A549 (cell line): ENCODE results near the gene SGCD. TPM values are rescaled to one million over a fixed set of nuclear protein-coding genes. Genes with fewer than 3 reads are reported as not detected.

ENCODE experiments used
- ATAC-seq, 2 experiments: fragments of 200-7000 bp in 1 of 2; fragments of >200 bp in 1 of 2; cut with Nextera tagmentation in 1 of 2; cut with Tn5 transposase in 1 of 2; 3 replicates each; pipeline versions ENCODE4 v1.8.0 to v1.9.1; 2018 to 2020; ENCODE audit warnings: mild to moderate bottlenecking in 1 of 2, moderate library complexity in 1 of 2
- CTCF ChIA-PET: fragments of 300-600 bp; sonication (Branson Sonifier 250); formaldehyde crosslinking; extraction: SDS; loops from one replicate; lab custom pipeline; 2021; ENCODE audit warnings: antibody characterized with exemption, inconsistent platforms; lab: Yijun Ruan, JAX
- POLR2A ChIA-PET: fragments of 350-600 bp; formaldehyde crosslinking; extraction: SDS; loops from one replicate; lab custom pipeline; 2021; ENCODE audit warnings: antibody characterized with exemption, inconsistent platforms; lab: Yijun Ruan, JAX
- DNase-seq, 2 experiments: peaks; one replicate each; pipeline versions ENCODE4 v3.0.0 to v3.0.0-alpha.2; 2011 to 2016; ENCODE audit warnings: low read depth in 1 of 2, low spot score in 1 of 2
- FAIRE-seq: peaks from 2 replicates; lab custom pipeline; 2011; peaks lifted over from hg19 to GRCh38; lab: Jason Lieb, UNC
- H3K27ac ChIP-seq, 2 experiments: fragments of >200 bp; sonication (Bioruptor Twin); formaldehyde crosslinking; 3 replicates each; pipeline ENCODE4 v1.5.1; 2016 to 2017
- H3K4me1 ChIP-seq: fragments of >200 bp; sonication (Bioruptor Twin); formaldehyde crosslinking; 3 replicates; pipeline ENCODE4 v1.6.1; 2016
- H3K4me2 ChIP-seq: fragments of >200 bp; sonication (Bioruptor Twin); formaldehyde crosslinking; 3 replicates; pipeline ENCODE4 v1.6.1; 2016
- H3K4me3 ChIP-seq: fragments of >200 bp; sonication (Bioruptor Twin); formaldehyde crosslinking; 3 replicates; pipeline ENCODE4 v1.5.1; 2016
- H3K9me3 ChIP-seq: fragments of >200 bp; sonication (Bioruptor Twin); formaldehyde crosslinking; 3 replicates; pipeline ENCODE4 v1.6.1; 2016
- BHLHE40 ChIP-seq: IDR thresholded peaks from 2 replicates; pipeline ENCODE4 v1.6.1; 2012; ENCODE audit warnings: low read depth, low read length, inconsistent platforms
- CBX2 ChIP-seq: fragments of 200-600 bp; sonication (generic); IDR thresholded peaks from 2 replicates; pipeline ENCODE4 v1.6.1; 2016; ENCODE audit warnings: low read depth, mild to moderate bottlenecking, borderline replicate concordance
- EHF ChIP-seq: fragments of 250-450 bp; sonication (Bioruptor Pico); IDR thresholded peaks from 2 replicates; pipeline ENCODE4 v1.5.0; 2020; ENCODE audit warnings: mild to moderate bottlenecking
- EHMT2 ChIP-seq: fragments of 200-600 bp; sonication (generic); IDR thresholded peaks from 2 replicates; pipeline ENCODE4 v1.6.1; 2016; ENCODE audit warnings: antibody characterized with exemption, low read depth, mild to moderate bottlenecking, moderate library complexity
- FOSB ChIP-seq: fragments of 250-450 bp; sonication (Bioruptor Pico); IDR thresholded peaks from 2 replicates; pipeline ENCODE4 v1.5.0; 2020; ENCODE audit warnings: mild to moderate bottlenecking, moderate library complexity
- GATA3 ChIP-seq: IDR thresholded peaks from 2 replicates; pipeline ENCODE4 v1.6.1; 2012; ENCODE audit warnings: borderline replicate concordance
- HDAC2 ChIP-seq: fragments of 200-600 bp; sonication (generic); IDR thresholded peaks from 2 replicates; pipeline ENCODE4 v1.6.1; 2016
- HOXA7 ChIP-seq: fragments of 250-450 bp; sonication (Bioruptor Pico); IDR thresholded peaks from 2 replicates; pipeline ENCODE4 v1.5.0; 2020; ENCODE audit warnings: mild to moderate bottlenecking, moderate library complexity
- HOXB13 ChIP-seq: fragments of 250-450 bp; sonication (Bioruptor Pico); IDR thresholded peaks from 2 replicates; pipeline ENCODE4 v1.5.0; 2020; ENCODE audit warnings: low read depth, mild to moderate bottlenecking, moderate library complexity
- HOXB5 ChIP-seq: fragments of 250-450 bp; sonication (Bioruptor Pico); IDR thresholded peaks from 2 replicates; pipeline ENCODE4 v1.5.0; 2020; ENCODE audit warnings: mild to moderate bottlenecking, moderate library complexity
- JUN ChIP-seq, 2 experiments: fragments of >200 bp; sonication (Bioruptor Twin); formaldehyde crosslinking; IDR thresholded peaks; 2 replicates in 1 of 2; 3 replicates in 1 of 2; pipeline ENCODE4 v1.6.1; 2016 to 2017
- JUNB ChIP-seq: fragments of >200 bp; sonication (Bioruptor Twin); formaldehyde crosslinking; IDR thresholded peaks from 2 replicates; pipeline ENCODE4 v1.6.1; 2016
- MYC ChIP-seq: IDR thresholded peaks from 2 replicates; pipeline ENCODE4 v1.6.1; 2012; ENCODE audit warnings: mild to moderate bottlenecking, inconsistent platforms, low read length, improper control_type of control experiment, borderline replicate concordance
- NPAS2 ChIP-seq: fragments of 250-450 bp; sonication (Bioruptor Pico); IDR thresholded peaks from 2 replicates; pipeline ENCODE4 v1.8.0; 2022; ENCODE audit warnings: mild to moderate bottlenecking, moderate library complexity, borderline replicate concordance
- NR3C1 ChIP-seq: fragments of >200 bp; sonication (Bioruptor Twin); formaldehyde crosslinking; IDR thresholded peaks from 3 replicates; pipeline ENCODE4 v1.6.1; 2017
- POLR2AphosphoS2 ChIP-seq: conservative IDR thresholded peaks from 2 replicates; pipeline ENCODE4 v1.6.1; 2012; ENCODE audit warnings: low read length, improper control_type of control experiment, inconsistent platforms
- RFX5 ChIP-seq: fragments of 450-650 bp; IDR thresholded peaks from 2 replicates; pipeline ENCODE4 v1.7.1; 2014; ENCODE audit warnings: antibody characterized with exemption, mild to moderate bottlenecking, moderate library complexity
- SREBF2 ChIP-seq: fragments of 450-650 bp; IDR thresholded peaks from 2 replicates; pipeline ENCODE4 v1.6.1; 2014; ENCODE audit warnings: mild to moderate bottlenecking, moderate library complexity
- ZNF302 ChIP-seq: fragments of 250-450 bp; sonication (Bioruptor Pico); IDR thresholded peaks from 2 replicates; pipeline ENCODE4 v1.9.0; 2021; ENCODE audit warnings: inconsistent platforms, mild to moderate bottlenecking, moderate library complexity
- WGBS: methylation state at CpG from one replicate; pipeline ENCODE4 v1.1.6; 2017; ENCODE audit errors: missing lambda C conversion rate; 5-methylcytosine and 5-hydroxymethylcytosine counted together
- polyA plus RNA-seq, 4 experiments: library from polyadenylated mRNA; depleted of rRNA in 3 of 4; stranded (reverse); fragments of >200 nt; fragmentation: RNase III in 1 of 4; extraction: RNeasy Plus Mini Kit Qiagen cat#74134 plus additional on column Dnase treatment in 1 of 4; gene quantifications; 2 replicates in 3 of 4; 3 replicates in 1 of 4; pipeline ENCODE4 v1.2.3, GENCODE V29; 2011 to 2017
- TF ChIP-seq, protein P1 (sequence below): IDR thresholded peaks from 2 replicates; pipeline ENCODE4 v1.6.1; 2012
- TF ChIP-seq, protein P2 (sequence below): IDR thresholded peaks from 2 replicates; pipeline ENCODE4 v1.6.1; 2012
- TF ChIP-seq, protein P3 (sequence below): fragments of 200-600 bp; sonication (generic); IDR thresholded peaks from 2 replicates; pipeline ENCODE4 v1.6.1; 2016; ENCODE audit warnings: antibody characterized with exemption, mild to moderate bottlenecking, moderate library complexity

SGCD gene
- polyA plus RNA-seq, 2 of the 4 experiments (the other 2 are of a cell fraction) = 7.6 to 10.6 TPM

DNA sequence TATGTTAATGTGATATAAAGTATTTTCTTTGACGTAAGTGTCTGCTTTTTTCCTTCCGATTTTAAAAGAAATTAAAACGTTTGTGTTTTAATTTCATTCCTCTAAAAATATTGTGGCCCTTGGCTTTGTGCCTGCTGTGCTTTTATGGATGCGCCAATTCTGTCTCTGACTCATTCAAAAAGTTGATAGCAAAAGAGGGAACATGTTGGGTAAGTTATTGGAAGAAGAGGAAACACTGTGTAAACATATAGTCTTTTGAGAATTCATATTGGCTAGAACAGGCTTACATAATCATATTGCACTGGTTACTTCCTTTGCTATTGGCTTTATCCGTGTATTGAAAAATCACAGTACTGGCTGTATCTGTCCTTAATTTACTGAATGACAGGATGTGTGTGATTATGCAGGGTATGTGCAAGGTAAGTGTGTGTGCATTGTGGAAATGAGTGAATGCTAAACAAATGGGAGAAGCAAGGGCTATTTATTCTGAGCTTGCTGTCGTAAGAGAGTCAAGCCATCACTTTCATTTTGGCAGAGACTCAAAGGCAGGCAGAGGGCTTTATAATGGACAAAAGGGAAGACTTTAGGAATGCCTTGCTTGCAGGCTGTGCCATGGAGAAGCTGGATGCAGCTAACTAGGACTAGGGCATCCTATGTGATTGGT lies 67.8 kb downstream of the SGCD start (continued):
- TF ChIP-seq HOXB13 (CRISPR knock-in tag) (no peak), HDAC2 (no peak)

DNA sequence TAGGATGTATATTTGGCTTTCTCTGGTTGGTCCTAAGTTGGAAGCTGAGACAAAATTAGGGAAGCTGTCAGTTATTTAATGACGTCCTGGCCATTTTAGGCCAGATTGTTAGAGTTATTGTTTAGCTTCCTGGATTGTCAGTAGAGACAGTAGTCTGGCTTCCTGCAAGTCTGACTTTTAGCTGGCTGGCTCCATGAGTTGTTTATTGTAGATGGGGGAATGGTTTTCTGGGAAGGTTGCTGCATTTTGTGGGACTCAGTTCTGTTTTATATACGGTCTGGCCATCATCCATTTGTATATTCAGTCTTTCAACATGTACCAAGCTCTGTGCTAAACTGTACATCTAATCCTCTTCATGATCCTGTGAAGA lies 68.3 kb downstream of the SGCD start:
- no peak for FAIRE-seq
- H3K4me1 ChIP-seq = peaks cover 14% of the 10 kb centered on the region
- ChIA-PET CTCF (no interaction called here), POLR2A (no interaction called here)
- no peak for ATAC-seq
- WGBS = 61% methylated on average over 2 of the region's 2 CpGs
- TF ChIP-seq GATA3 (no peak), POLR2AphosphoS2 (no peak), HOXB5 (CRISPR knock-in tag) (no peak), SREBF2 (no peak), NPAS2 (CRISPR knock-in tag) (no peak), RFX5 (no peak), MYC (no peak), BHLHE40 (no peak), EHF (CRISPR knock-in tag) (no peak), CBX2 (no peak), HOXA7 (CRISPR knock-in tag) (no peak), EHMT2 (no peak), FOSB (no peak), JUNB (no peak), ZNF302 (CRISPR knock-in tag) (no peak), JUN (IDR thresholded peaks at IDR 0.05) (no peak), NR3C1 (no peak)
- TF ChIP-seq, protein P1, sequence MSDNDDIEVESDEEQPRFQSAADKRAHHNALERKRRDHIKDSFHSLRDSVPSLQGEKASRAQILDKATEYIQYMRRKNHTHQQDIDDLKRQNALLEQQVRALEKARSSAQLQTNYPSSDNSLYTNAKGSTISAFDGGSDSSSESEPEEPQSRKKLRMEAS = no peak
- TF ChIP-seq, protein P2, sequence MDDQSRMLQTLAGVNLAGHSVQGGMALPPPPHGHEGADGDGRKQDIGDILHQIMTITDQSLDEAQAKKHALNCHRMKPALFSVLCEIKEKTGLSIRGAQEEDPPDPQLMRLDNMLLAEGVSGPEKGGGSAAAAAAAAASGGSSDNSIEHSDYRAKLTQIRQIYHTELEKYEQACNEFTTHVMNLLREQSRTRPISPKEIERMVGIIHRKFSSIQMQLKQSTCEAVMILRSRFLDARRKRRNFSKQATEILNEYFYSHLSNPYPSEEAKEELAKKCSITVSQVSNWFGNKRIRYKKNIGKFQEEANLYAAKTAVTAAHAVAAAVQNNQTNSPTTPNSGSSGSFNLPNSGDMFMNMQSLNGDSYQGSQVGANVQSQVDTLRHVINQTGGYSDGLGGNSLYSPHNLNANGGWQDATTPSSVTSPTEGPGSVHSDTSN = no peak
- TF ChIP-seq, protein P3, sequence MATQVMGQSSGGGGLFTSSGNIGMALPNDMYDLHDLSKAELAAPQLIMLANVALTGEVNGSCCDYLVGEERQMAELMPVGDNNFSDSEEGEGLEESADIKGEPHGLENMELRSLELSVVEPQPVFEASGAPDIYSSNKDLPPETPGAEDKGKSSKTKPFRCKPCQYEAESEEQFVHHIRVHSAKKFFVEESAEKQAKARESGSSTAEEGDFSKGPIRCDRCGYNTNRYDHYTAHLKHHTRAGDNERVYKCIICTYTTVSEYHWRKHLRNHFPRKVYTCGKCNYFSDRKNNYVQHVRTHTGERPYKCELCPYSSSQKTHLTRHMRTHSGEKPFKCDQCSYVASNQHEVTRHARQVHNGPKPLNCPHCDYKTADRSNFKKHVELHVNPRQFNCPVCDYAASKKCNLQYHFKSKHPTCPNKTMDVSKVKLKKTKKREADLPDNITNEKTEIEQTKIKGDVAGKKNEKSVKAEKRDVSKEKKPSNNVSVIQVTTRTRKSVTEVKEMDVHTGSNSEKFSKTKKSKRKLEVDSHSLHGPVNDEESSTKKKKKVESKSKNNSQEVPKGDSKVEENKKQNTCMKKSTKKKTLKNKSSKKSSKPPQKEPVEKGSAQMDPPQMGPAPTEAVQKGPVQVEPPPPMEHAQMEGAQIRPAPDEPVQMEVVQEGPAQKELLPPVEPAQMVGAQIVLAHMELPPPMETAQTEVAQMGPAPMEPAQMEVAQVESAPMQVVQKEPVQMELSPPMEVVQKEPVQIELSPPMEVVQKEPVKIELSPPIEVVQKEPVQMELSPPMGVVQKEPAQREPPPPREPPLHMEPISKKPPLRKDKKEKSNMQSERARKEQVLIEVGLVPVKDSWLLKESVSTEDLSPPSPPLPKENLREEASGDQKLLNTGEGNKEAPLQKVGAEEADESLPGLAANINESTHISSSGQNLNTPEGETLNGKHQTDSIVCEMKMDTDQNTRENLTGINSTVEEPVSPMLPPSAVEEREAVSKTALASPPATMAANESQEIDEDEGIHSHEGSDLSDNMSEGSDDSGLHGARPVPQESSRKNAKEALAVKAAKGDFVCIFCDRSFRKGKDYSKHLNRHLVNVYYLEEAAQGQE = no peak
- H3K9me3 ChIP-seq = peaks cover 8% of the 10 kb centered on the region; the same call in 1 of the 3 replicates
- peak overlapping the region; percentile 6 to 20; a peak in 2 of 6 replicates for H3K27ac ChIP-seq
- no peak for DNase-seq
- H3K4me2 ChIP-seq = peak overlapping the region; percentile 27; the same call in 2 of the 3 replicates
- no peak overlapping the region for H3K4me3 ChIP-seq
